T-helper 1 cell treated with Interleukin-12 subunit alpha and Interleukin-12 subunit beta and Interleukin-4 antibody, amounts not matched to agents 30 μg/mL and 1 μg/mL, for 36 hours (primary cell): ENCODE data around the gene ATP7B.

Experiments
- H3K27ac Mint-ChIP-seq: one replicate; pipeline ENCODE4 v1.8.0; 2021; ENCODE audit warnings: mild to moderate bottlenecking, mixed read lengths
- H3K27me3 Mint-ChIP-seq: one replicate; pipeline ENCODE4 v1.8.0; 2021; ENCODE audit warnings: low read depth, mixed read lengths
- H3K36me3 Mint-ChIP-seq: one replicate; pipeline ENCODE4 v1.8.0; 2021; ENCODE audit warnings: low read depth, mixed read lengths
- H3K4me1 Mint-ChIP-seq: one replicate; pipeline ENCODE4 v1.8.0; 2021; ENCODE audit warnings: low read depth, mixed read lengths
- H3K4me3 Mint-ChIP-seq: one replicate; pipeline ENCODE4 v1.8.0; 2021; ENCODE audit warnings: mild to moderate bottlenecking, moderate library complexity, mixed read lengths
- H3K9me3 Mint-ChIP-seq: one replicate; pipeline ENCODE4 v1.8.0; 2021; ENCODE audit warnings: mixed read lengths

Gene ATP7B

DNA sequence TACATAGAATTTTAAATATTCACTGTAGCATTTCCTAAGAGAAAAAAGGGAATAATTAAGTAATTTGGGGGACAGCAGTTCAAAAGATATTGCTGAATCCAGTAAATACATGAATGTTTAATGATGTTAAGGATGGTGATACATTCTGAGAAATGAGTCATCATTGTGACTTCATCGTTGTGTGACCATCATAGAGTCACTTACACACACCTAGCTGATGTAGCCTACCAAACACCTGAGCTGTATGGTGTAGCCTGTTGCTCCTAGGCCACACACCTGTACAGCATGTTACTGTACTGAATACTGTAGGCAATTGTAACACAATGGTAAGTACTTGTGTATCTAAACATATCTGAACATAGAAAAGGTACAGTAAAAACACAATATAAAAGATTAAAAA lies 34.8 kb downstream of the ATP7B start:
- Mint-ChIP-seq H3K27me3 (no peaks in the 10 kb centered on the region), H3K4me3 (no peak overlapping the region), H3K9me3 (no peaks in the 10 kb centered on the region), H3K27ac (no peak overlapping the region), H3K36me3 (no peaks in the 10 kb centered on the region), H3K4me1 (peaks cover 3% of the 10 kb centered on the region)

DNA sequence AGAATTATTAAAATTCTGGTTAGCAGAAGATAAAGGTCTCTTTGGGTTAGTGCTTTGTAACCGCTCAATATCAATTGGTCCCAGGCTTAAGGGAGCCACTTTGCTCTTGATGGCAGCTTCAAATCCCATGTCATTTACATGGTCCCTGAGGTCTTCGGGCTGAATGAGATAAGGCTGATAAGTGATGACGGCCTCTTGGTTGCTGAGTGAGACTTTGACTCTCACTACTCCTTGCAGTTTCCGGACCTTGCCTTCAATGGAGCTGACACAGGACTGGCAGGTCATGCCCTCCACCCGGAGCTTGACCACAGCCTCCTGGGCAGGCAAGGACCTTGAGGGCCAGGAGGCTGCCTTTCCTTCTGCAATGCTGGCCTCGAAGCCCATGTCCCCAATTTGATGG lies 36.8 kb downstream of the ATP7B start:
- H3K27me3 Mint-ChIP-seq, result no peaks in the 10 kb centered on the region
- no peaks in the 10 kb centered on the region for H3K9me3 Mint-ChIP-seq
- H3K4me1 Mint-ChIP-seq, result peaks cover 13% of the 10 kb centered on the region
- H3K36me3 Mint-ChIP-seq, result no peaks in the 10 kb centered on the region
- no peak overlapping the region for H3K4me3 Mint-ChIP-seq
- no peak overlapping the region for H3K27ac Mint-ChIP-seq

DNA sequence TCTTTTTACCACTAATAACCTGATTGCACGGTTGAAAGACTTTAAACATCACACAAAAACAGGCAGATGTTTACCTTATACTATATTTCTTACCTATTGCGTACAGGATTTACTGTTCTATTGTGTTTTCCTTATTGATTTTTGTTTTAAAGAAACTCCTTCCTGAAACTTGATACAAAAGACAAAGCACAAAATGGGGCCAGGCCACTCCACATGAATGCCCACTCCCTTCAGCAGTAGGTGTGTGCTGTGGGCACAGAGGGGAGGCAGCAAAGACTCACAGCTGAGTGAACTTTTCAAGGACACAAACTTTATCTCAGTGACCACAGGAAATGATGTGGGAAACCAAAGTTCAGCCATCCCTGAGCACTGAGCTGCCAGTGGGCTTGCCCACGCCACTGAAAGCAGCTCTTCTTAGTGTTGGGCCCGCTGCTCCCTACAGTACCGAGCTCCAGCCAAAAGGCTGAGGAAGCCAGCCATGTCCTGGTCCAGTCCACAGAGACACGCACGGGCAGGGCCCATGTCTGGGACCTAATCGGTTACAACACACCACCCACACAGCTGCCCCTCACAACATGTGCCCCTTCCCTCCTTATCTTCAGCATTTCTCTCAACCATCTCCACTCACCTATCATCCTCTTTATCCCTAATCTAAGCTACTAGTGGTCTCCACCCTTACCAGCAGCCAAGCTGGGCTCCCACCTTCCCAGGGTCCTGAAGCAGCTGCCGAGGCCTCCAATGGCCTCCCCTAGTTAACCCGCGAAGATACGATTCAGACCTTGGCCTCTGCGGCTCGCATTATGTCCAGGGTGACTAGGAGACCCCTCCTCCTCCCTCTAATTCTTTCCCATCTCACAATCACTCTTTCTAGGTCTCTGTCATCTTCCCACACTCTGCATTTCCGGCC lies 39.5 kb downstream of the ATP7B start:
- Mint-ChIP-seq H3K4me3 (no peak overlapping the region), H3K36me3 (no peaks in the 10 kb centered on the region), H3K27me3 (no peaks in the 10 kb centered on the region), H3K9me3 (no peaks in the 10 kb centered on the region), H3K4me1 (peaks cover 27% of the 10 kb centered on the region), H3K27ac (no peak overlapping the region)

DNA sequence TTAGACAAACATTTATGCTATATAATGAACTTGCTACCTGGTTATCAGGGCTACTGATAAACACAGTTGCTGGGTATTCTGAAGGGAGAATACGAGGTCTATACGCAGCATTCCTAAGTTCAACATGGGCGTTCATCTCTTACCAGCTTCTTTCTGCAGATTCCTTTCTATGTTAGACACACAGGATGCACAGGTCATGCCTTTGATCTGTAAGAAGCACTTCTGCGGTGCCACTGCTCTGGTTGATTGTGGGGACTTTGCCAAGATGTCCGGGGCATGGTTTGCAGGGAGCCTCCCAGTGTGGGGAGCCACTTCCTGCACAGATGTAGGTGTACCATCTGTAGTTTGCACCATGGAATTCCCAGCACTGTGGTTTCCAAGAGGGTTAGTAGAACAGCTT lies 40.9 kb downstream of the ATP7B start:
- no peak overlapping the region for H3K27ac Mint-ChIP-seq
- no peaks in the 10 kb centered on the region for H3K36me3 Mint-ChIP-seq
- peaks cover 32% of the 10 kb centered on the region for H3K4me1 Mint-ChIP-seq
- H3K4me3 Mint-ChIP-seq, result no peak overlapping the region
- H3K27me3 Mint-ChIP-seq, result no peaks in the 10 kb centered on the region
- no peaks in the 10 kb centered on the region for H3K9me3 Mint-ChIP-seq

DNA sequence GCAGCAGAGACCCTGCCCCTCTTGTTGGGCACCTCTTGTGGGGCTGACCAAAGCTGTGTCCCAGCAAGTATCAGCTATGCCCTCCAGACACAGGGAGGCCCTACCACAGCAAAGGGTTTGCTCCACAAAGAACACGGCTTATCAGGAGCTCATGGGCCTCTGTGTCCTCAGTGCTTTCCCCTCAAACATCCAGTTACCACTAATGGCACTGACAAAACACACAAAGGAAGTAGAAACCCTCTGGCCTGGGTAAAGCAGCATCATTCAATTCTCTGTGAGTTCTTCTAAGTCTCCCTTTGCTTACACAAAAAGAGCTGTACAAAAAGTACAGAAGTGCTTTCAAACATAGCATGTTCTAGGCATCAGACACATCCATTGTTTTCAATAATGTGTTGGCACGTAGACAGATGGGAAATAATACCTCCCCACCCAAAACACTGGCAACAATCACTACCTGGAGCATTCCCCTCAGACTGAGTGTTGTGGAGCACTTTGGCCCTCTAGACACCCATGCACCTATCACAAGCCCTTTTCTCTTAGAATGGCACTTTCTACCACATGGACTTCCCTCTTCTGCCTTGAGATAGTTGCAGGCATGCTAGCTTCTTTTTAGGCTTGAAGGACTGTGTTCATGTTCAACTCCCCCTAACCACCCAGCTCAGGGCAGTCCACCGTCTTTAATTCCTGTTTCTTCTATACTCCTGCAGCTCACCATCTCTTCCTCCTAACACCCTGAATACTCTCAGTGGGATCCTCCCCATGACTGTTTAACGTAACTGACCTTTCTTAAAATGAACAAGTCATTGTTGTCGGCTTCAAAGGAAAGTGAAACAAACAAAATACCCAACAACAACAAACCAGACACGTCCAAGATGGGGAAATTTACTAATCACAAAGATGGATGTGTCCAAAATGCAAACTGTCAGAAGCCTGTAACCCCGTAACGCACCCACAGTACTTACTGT lies 43.5 kb downstream of the ATP7B start:
- Mint-ChIP-seq H3K9me3 (no peaks in the 10 kb centered on the region), H3K36me3 (no peaks in the 10 kb centered on the region), H3K27me3 (no peaks in the 10 kb centered on the region), H3K4me1 (peaks cover 34% of the 10 kb centered on the region), H3K27ac (peak overlapping the region; percentile 65), H3K4me3 (peak overlapping the region; percentile 15)

DNA sequence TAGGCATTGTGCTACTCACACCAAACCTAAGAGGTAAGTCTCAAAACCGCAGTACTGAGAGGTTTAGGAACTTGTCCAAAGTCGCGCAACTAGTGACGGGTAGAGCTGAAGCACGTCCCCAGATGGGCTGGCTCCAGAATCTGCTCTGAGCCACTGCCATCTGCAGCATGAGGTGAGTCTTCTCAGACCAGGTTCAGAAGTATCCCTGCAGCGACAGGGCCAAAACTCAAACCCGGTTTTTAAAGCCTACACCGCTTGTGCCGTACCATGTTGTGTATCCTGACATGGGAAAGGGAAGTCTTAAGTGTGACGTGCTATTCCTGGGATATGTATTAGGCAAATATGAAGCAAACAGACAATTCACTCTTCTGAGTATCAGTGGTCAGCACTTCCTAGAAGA lies 45.1 kb downstream of the ATP7B start:
- Mint-ChIP-seq H3K36me3 (no peaks in the 10 kb centered on the region), H3K4me1 (peaks cover 46% of the 10 kb centered on the region)

DNA sequence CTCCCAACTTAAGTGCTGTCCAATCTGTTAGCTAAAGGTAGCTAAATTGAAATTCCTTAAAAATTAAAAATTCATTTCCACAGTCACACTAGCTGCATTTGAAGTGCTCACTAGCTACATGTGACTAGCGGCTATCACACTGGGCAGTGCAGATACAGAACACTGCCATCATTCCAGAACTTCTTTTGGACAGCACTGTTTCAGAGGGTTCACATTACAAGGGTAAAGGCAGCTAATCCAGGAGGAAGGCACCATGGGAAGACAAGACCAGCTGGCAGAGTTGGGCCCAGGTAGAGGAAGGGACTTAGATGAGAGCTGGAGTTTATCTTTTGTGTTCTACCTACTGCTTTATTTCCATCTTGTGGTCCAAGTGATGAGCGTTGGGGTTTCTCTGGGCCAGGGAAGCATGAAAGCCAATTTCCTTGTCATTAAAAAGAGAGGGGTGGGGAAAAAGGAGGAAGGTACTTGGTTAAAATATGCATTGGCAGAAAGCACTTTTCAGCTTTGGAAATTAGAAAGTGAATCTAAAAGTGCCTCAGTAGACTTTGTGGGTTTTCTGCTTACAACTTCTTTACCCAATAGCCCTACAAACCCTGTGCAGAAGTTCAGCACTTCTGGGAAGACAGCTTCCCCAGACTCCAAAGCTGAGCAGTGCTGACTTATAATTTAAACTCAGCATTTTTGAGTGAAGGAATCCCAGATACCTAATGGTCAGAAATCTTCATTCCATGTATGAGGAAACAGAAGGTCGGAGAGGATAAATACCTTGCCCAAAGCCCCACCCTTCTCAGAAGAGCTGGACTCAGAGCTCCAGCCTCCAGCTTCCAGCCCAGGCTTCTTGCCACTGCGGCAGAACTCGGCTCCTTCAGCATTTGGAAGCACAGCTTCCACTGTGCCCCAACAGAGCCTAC lies 49.5 kb downstream of the ATP7B start:
- Mint-ChIP-seq H3K4me3 (no peak overlapping the region), H3K27me3 (no peaks in the 10 kb centered on the region), H3K36me3 (no peaks in the 10 kb centered on the region), H3K9me3 (no peaks in the 10 kb centered on the region), H3K4me1 (peaks cover 41% of the 10 kb centered on the region), H3K27ac (no peak overlapping the region)

More for the DNA sequence above, 45.1 kb downstream of the ATP7B start:
- H3K4me3 Mint-ChIP-seq, result no peak overlapping the region
- H3K27me3 Mint-ChIP-seq, result no peaks in the 10 kb centered on the region
- H3K27ac Mint-ChIP-seq, result no peak overlapping the region
- H3K9me3 Mint-ChIP-seq, result no peaks in the 10 kb centered on the region

DNA sequence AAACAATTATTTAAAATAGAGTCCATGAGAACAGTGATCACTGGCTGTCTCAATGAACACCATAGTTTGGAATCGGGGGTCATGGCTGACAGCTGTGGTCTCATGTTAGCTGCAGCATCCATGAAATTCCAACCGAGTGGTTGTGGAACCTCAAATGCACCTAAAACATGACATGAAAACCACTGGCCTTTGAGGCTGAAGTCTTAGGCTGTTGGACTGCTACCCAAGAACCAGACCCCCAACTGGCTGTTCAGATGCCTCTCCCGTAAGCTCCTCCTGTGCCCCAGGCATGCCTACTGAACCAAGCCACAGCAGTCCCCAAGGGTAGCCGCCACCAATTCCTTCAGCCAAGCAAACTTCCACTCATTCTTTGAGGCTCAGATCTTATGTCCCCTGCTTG lies 50.5 kb downstream of the ATP7B start:
- Mint-ChIP-seq H3K36me3 (no peaks in the 10 kb centered on the region), H3K27me3 (no peaks in the 10 kb centered on the region), H3K4me1 (peaks cover 42% of the 10 kb centered on the region), H3K9me3 (no peaks in the 10 kb centered on the region), H3K4me3 (no peak overlapping the region), H3K27ac (no peak overlapping the region)

DNA sequence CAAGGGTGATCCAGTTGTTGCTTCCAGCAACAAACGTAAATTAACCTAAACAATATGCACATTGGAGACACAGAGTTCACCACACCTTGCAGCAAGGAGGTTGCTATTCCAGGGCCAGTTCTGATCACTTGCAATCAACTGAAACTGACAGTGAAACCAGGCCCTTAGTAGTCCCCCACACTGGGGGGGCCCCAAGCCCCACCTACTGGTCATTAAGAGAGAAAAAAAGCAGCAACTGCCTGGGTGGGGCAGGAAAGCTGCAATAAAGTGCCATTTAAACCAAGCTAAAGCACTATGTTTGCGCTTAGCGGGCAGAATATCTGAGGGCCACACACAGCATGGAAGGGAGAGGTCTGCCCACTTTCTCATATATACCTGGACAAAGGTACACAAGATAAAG lies 51.5 kb downstream of the ATP7B start:
- Mint-ChIP-seq H3K4me1 (peaks cover 40% of the 10 kb centered on the region), H3K4me3 (no peak overlapping the region), H3K27me3 (no peaks in the 10 kb centered on the region), H3K36me3 (no peaks in the 10 kb centered on the region), H3K27ac (no peak overlapping the region), H3K9me3 (no peaks in the 10 kb centered on the region)

DNA sequence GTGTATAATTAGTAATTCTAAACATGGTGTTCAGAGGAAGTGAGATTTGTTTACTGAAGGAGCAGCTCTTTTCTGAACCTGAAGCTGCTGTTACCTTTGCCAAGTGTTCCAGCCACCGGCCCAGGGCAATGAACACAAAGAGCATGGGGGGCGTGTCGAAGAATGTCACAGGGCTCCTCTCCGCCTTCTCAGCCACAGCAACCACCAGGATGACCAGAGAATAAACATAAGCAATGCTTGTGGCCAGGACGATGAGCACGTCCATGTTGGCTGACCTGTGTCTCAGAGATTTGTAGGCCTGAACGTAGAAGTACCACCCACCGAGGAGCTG lies 53.1 kb downstream of the ATP7B start:
- no peak overlapping the region for H3K27ac Mint-ChIP-seq
- no peak overlapping the region for H3K4me3 Mint-ChIP-seq
- H3K27me3 Mint-ChIP-seq, result no peaks in the 10 kb centered on the region
- no peaks in the 10 kb centered on the region for H3K9me3 Mint-ChIP-seq
- H3K36me3 Mint-ChIP-seq, result no peaks in the 10 kb centered on the region
- H3K4me1 Mint-ChIP-seq, result peaks cover 38% of the 10 kb centered on the region

DNA sequence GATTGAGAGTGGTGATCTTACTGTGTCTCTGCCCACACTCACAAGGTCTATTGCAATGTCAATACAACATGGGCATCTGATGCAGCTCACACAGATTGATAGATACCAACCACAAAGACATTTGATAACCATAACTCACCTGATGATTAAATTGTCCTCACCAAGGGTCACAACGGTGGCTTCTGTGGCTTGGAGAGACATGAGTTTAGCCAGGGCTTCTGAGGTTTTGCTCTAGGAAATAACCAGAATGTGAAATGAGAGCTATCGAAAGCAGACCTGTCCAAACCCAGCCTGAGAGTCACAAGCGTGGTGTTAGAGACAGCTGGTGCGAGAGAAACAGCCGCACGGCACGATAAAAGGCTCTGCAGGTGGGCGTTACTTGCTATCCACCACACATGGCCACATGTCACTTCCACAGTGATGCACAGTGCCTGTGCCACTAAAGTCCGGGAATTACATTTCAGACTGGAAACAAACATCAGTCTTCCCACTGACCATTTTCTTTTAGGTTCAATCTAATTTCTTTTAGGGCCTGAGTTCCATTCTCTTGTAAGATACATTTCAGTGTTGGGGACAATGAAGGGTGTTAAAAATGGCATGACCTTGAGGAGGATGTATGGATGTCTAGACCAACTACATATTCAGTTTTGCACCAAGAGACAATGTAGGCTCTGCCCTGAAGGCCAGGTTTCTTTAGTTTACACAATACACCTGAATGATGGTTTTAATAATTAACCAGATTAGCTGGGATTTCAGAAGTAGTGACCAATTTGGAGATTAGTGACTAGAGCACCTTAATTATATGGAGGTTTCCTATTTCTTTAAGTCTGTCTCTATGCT lies 53.7 kb downstream of the ATP7B start:
- Mint-ChIP-seq H3K4me3 (no peak overlapping the region), H3K27ac (no peak overlapping the region), H3K27me3 (no peaks in the 10 kb centered on the region), H3K36me3 (no peaks in the 10 kb centered on the region), H3K4me1 (peaks cover 38% of the 10 kb centered on the region), H3K9me3 (no peaks in the 10 kb centered on the region)

DNA sequence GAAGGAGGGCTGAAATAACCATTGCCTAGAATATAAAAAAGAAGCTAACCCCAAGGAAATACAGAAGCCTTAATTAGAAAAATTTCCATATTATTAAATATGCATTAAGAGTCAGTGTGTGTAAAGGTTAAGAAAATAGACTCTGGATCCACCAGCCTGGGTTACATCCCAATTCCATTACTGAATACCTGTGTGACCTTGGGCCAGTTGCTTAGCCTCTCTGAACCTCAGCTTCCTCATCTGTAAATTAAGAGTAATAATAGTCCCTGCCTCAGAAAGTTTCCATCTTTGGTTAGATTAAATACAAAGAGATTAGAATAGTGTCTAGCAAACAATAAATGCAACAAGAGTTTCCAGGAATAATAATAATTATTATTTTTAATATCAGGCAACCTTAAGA lies 54.5 kb downstream of the ATP7B start:
- no peak overlapping the region for H3K27ac Mint-ChIP-seq
- no peaks in the 10 kb centered on the region for H3K27me3 Mint-ChIP-seq
- H3K4me1 Mint-ChIP-seq, result peaks cover 34% of the 10 kb centered on the region
- no peaks in the 10 kb centered on the region for H3K36me3 Mint-ChIP-seq
- H3K4me3 Mint-ChIP-seq, result no peak overlapping the region
- H3K9me3 Mint-ChIP-seq, result no peaks in the 10 kb centered on the region

DNA sequence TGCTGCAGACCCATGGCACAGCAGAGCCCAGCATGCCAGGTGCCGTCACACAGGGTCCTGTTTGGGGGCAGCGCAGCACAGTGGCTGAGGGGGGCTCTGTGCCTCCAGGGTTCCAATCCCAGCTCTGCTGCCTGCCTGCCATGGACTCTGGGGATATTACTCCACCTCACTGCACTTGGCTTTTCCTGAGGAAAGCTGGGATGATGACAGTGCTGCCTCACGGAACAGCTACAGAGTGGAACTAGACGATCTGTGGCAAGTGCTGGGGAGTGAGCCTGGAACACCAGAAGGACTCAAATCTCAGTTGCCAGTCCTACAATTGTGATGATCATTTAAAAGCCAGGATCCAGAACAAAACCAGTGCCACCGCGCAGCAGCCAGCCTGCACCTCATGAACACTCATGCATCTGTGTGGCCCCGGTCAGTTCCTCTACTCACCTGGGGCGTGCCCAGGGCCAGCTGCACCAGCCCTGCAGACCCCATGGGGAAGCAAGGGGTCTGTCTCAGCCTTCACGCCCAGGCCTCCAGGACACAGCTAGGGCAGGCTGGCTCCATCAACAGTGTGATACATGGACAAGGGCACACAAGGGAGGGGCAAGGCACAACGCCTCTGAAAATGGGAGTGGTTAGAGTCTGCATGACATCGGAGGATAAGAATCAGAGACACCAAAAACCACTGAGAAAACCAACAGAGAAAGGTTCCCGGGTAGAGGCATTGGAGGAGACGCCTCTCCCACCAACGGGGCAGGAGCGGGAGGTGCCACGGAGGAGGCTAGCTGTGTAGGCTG lies 55.2 kb downstream of the ATP7B start:
- peaks cover 1% of the 10 kb centered on the region for H3K9me3 Mint-ChIP-seq
- no peak overlapping the region for H3K4me3 Mint-ChIP-seq
- peaks cover 1% of the 10 kb centered on the region for H3K36me3 Mint-ChIP-seq
- H3K4me1 Mint-ChIP-seq, result peaks cover 32% of the 10 kb centered on the region
- no peak overlapping the region for H3K27ac Mint-ChIP-seq
- H3K27me3 Mint-ChIP-seq, result no peaks in the 10 kb centered on the region
